HepG2 (cell line): Measurements from ENCODE around the gene HIC1. TPM values are rescaled to one million over a fixed set of nuclear protein-coding genes. Genes with fewer than 3 reads are reported as not detected.

Experiments
- BHLHE40 ChIP-seq: IDR thresholded peaks from 2 replicates; pipeline ENCODE4 v1.6.1; 2011; ENCODE audit warnings: low read length, improper control_type of control experiment
- CENPX ChIP-seq: sonication (generic); formaldehyde crosslinking; IDR thresholded peaks from 2 replicates; pipeline ENCODE4 v1.9.0; 2021; ENCODE audit warnings: mild to moderate bottlenecking, missing genetic modification reagents, moderate library complexity
- HMGXB4 ChIP-seq, 2 experiments: sonication (generic) in 1 of 2; formaldehyde crosslinking in 1 of 2; IDR thresholded peaks; 2 replicates each; pipeline versions ENCODE4 v1.4.0 to v1.6.1; 2018 to 2020; ENCODE audit warnings: missing genetic modification reagents in 2 of 2, borderline replicate concordance in 1 of 2, low read depth in 1 of 2, mild to moderate bottlenecking in 1 of 2, missing biosample characterization in 1 of 2
- HOXA7 ChIP-seq: sonication (generic); formaldehyde crosslinking; IDR thresholded peaks from 2 replicates; pipeline ENCODE4 v1.8.1; 2022; ENCODE audit warnings: mild to moderate bottlenecking, missing genetic modification reagents, moderate library complexity
- POGK ChIP-seq: sonication (generic); formaldehyde crosslinking; conservative IDR thresholded peaks from 2 replicates; pipeline ENCODE4 v1.8.0; 2022; ENCODE audit warnings: mild to moderate bottlenecking, moderate library complexity, missing genetic modification reagents
- PPARG ChIP-seq: conservative IDR thresholded peaks from 2 replicates; pipeline ENCODE4 v1.6.1; 2016; ENCODE audit warnings: missing biosample characterization, missing genetic modification reagents
- RBM39 ChIP-seq: fragments of 200-400 bp; formaldehyde crosslinking; IDR thresholded peaks from one replicate; pipeline ENCODE4 v1.6.1; 2018; ENCODE audit warnings: antibody characterized with exemption, mild to moderate bottlenecking, low read depth, low read length; ENCODE audit not compliant: poor library complexity, severe bottlenecking
- SALL1 ChIP-seq: sonication (generic); formaldehyde crosslinking; IDR thresholded peaks from 2 replicates; pipeline ENCODE4 v1.8.0; 2022; ENCODE audit warnings: mild to moderate bottlenecking, missing genetic modification reagents
- SATB2 ChIP-seq: sonication (generic); formaldehyde crosslinking; IDR thresholded peaks from 2 replicates; pipeline ENCODE4 v1.5.0; 2020; ENCODE audit warnings: missing genetic modification reagents
- YEATS2 ChIP-seq: sonication (generic); formaldehyde crosslinking; IDR thresholded peaks from 2 replicates; pipeline ENCODE4 v1.4.0; 2020; ENCODE audit warnings: missing genetic modification reagents, borderline replicate concordance
- ZBTB26 ChIP-seq: IDR thresholded peaks from 2 replicates; pipeline ENCODE4 v1.6.1; 2016; ENCODE audit warnings: missing compliant biosample characterization, missing genetic modification reagents, borderline replicate concordance
- ZFX ChIP-seq: sonication (generic); formaldehyde crosslinking; IDR thresholded peaks from 2 replicates; pipeline ENCODE4 v1.4.0; 2020; ENCODE audit warnings: mild to moderate bottlenecking, low read depth, missing genetic modification reagents, moderate library complexity
- ZMAT5 ChIP-seq: sonication (generic); formaldehyde crosslinking; IDR thresholded peaks from 2 replicates; pipeline ENCODE4 v1.5.0; 2020; ENCODE audit warnings: mild to moderate bottlenecking, low read depth, missing genetic modification reagents, borderline replicate concordance
- ZNF337 ChIP-seq: sonication (generic); formaldehyde crosslinking; IDR thresholded peaks from 2 replicates; pipeline ENCODE4 v1.5.1; 2020; ENCODE audit warnings: missing genetic modification reagents, low read depth, mild to moderate bottlenecking, borderline replicate concordance
- ZNF710 ChIP-seq: sonication (generic); formaldehyde crosslinking; IDR thresholded peaks from 2 replicates; pipeline ENCODE4 v1.5.0; 2020; ENCODE audit warnings: mild to moderate bottlenecking, missing genetic modification reagents, borderline replicate concordance
- ZSCAN22 ChIP-seq: sonication (generic); formaldehyde crosslinking; IDR thresholded peaks from 2 replicates; pipeline ENCODE4 v1.4.0; 2020; ENCODE audit warnings: mild to moderate bottlenecking, missing genetic modification reagents
- ZSCAN25 ChIP-seq: sonication (generic); formaldehyde crosslinking; IDR thresholded peaks from 2 replicates; pipeline ENCODE4 v1.8.0; 2022; ENCODE audit warnings: mild to moderate bottlenecking, missing genetic modification reagents
- polyA plus RNA-seq, 8 experiments: library from polyadenylated mRNA; depleted of rRNA in 3 of 8; stranded (reverse) in 7 of 8; unstranded in 1 of 8; fragments of >200 nt; fragmentation: Illumina TruSeq in 4 of 8; extraction: Trizol in 4 of 8; gene quantifications; 2 replicates each; pipeline versions ENCODE4 v1.2.1 to v1.2.3, GENCODE V29; 2011 to 2016; ENCODE audit warnings: low read depth in 4 of 8, missing spikeins in 1 of 8, mixed read lengths in 1 of 8; ENCODE audit not compliant: insufficient read depth in 1 of 8
- total RNA-seq, 5 experiments: library from RNA; depleted of rRNA; stranded (reverse); fragments of >200 nt; fragmentation: Illumina TruSeq; extraction: Trizol; gene quantifications; 2 replicates each; pipeline ENCODE4 v1.2.3, GENCODE V29; 2016; ENCODE audit warnings: low read depth in 1 of 5

HIC1 gene
- total and polyA plus RNA-seq, 2 of the 13 experiments (the other 11 are each of a cell fraction or from before 2014, with no cell fraction given): 0.04 to 0.31 TPM

GRCh38 chr17:2054512-2055291, at the start of gene HIC1 (continued):
- TF ChIP-seq ZFX (CRISPR knock-in tag) (peak; percentile 57; the same call in 1 of the 2 replicates), CENPX (CRISPR knock-in tag) (no peak), ZBTB26 (CRISPR knock-in tag) (no peak), HMGXB4 (CRISPR knock-in tag; IDR thresholded peaks at IDR 0.05; ENCODE audit: borderline replicate concordance in 1 of 2, low read depth in 1 of 2) (peak; percentile 66 to 84; a peak in 2 of 4 replicates), ZNF337 (CRISPR knock-in tag) (no peak), YEATS2 (CRISPR knock-in tag) (no peak), SALL1 (peak; percentile 67), BHLHE40 (no peak), SATB2 (CRISPR knock-in tag) (no peak), ZSCAN25 (CRISPR knock-in tag) (no peak), PPARG (CRISPR knock-in tag) (no peak), ZSCAN22 (0 out of 2 replicates have a peak, but pooled peaks have one; percentile 40), ZNF710 (CRISPR knock-in tag) (0 out of 2 replicates have a peak, but pooled peaks have one; percentile 3), HOXA7 (CRISPR knock-in tag) (no peak), POGK (CRISPR knock-in tag) (0 out of 2 replicates have a peak, but pooled peaks have one; percentile 25), ZMAT5 (CRISPR knock-in tag) (no peak), RBM39 (peak; percentile 46)
